Measurements from ENCODE around the gene SNAPC4.

- TF ChIP-seq GATA2 (IDR thresholded peaks at IDR 0.05; ENCODE audit: low read depth, low read length) (no peak), GATA3 (IDR thresholded peaks at IDR 0.05; ENCODE audit: low read depth, low read length) (no peak)
These were observed 23.5 kb downstream of the SNAPC4 start for GRCh38 chr9:136376457-136376856.
